SU-DHL-6 (cell line): Measurements from ENCODE around the gene SMURF2.

Source experiments
- EZH2phosphoT487 ChIP-seq: fragments of 200-600 bp; sonication (generic), shearing (Covaris generic); conservative IDR thresholded peaks from 2 replicates; pipeline ENCODE4 v1.6.1; 2018; ENCODE audit warnings: mild to moderate bottlenecking, antibody characterized with exemption, low read length, moderate library complexity, mixed read lengths
- TF ChIP-seq, protein P1 (sequence below): fragments of 200-600 bp; sonication (generic); IDR thresholded peaks from one replicate; pipeline ENCODE4 v1.5.1; 2017; ENCODE audit warnings: antibody characterized with exemption, mild to moderate bottlenecking, low read length, moderate library complexity; ENCODE audit not compliant: insufficient read depth, poor library complexity, severe bottlenecking

GRCh38 chr17:64585146-64585545 is 77.0 kb downstream of the SMURF2 start:
- TF ChIP-seq, protein P1, sequence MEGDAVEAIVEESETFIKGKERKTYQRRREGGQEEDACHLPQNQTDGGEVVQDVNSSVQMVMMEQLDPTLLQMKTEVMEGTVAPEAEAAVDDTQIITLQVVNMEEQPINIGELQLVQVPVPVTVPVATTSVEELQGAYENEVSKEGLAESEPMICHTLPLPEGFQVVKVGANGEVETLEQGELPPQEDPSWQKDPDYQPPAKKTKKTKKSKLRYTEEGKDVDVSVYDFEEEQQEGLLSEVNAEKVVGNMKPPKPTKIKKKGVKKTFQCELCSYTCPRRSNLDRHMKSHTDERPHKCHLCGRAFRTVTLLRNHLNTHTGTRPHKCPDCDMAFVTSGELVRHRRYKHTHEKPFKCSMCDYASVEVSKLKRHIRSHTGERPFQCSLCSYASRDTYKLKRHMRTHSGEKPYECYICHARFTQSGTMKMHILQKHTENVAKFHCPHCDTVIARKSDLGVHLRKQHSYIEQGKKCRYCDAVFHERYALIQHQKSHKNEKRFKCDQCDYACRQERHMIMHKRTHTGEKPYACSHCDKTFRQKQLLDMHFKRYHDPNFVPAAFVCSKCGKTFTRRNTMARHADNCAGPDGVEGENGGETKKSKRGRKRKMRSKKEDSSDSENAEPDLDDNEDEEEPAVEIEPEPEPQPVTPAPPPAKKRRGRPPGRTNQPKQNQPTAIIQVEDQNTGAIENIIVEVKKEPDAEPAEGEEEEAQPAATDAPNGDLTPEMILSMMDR: no peak
- TF ChIP-seq EZH2phosphoT487: no peak
